Measurements from ENCODE around the gene RBFOX2.
"Not testable (repeated sequence)": the region's sequence is repeated elsewhere in the genome, so short reads cannot be mapped to it uniquely, and the experiment has no call there.

Gene RBFOX2

GRCh38 chr22:36048911-36049677 lies 20.5 kb upstream of the RBFOX2 start:
- Histone ChIP-seq H3K9me3 (ENCODE audit: control insufficient read depth, low read length) (no peaks in the 10 kb centered on the region), H3K36me3 (ENCODE audit: control insufficient read depth, insufficient read depth, low read length) (no peaks in the 10 kb centered on the region), H3K27me3 (ENCODE audit: control insufficient read depth, insufficient read depth, low read length) (no peaks in the 10 kb centered on the region), H3K9ac (no peak overlapping the region), H3K4me2 (ENCODE audit: low read length) (peak overlapping the region; percentile 16), H3K4me3 (ENCODE audit: low read depth, low read length) (no peak overlapping the region), H2AFZ (no peak overlapping the region), H3K79me2 (no peaks in the 10 kb centered on the region), H3K4me1 (peaks cover 3% of the 10 kb centered on the region), H3K27ac (no peak overlapping the region)
- no peak for TF ChIP-seq CTCF (IDR thresholded peaks at IDR 0.05)

- not testable (repeated sequence) for H3K4me1 ChIP-seq; H3K4me3 ChIP-seq (ENCODE audit: low read depth, low read length); H3K79me2 ChIP-seq; H3K27ac ChIP-seq; H3K4me2 ChIP-seq (ENCODE audit: low read length); H3K9me3 ChIP-seq (ENCODE audit: control insufficient read depth, low read length); H2AFZ ChIP-seq; H3K9ac ChIP-seq; H3K27me3 ChIP-seq (ENCODE audit: control insufficient read depth, insufficient read depth, low read length); H3K36me3 ChIP-seq (ENCODE audit: control insufficient read depth, insufficient read depth, low read length)
These were observed 15.9 kb upstream of the RBFOX2 start for GRCh38 chr22:36044517-36044916.

GRCh38 chr22:36042240-36042639 lies 13.6 kb upstream of the RBFOX2 start:
- Histone ChIP-seq H3K4me3 (ENCODE audit: low read depth, low read length) (no peak overlapping the region), H3K36me3 (ENCODE audit: control insufficient read depth, insufficient read depth, low read length) (no peaks in the 10 kb centered on the region), H2AFZ (no peak overlapping the region), H3K4me1 (no peaks in the 10 kb centered on the region), H3K79me2 (no peaks in the 10 kb centered on the region), H3K27ac (no peak overlapping the region), H3K27me3 (ENCODE audit: control insufficient read depth, insufficient read depth, low read length) (no peaks in the 10 kb centered on the region), H3K9me3 (ENCODE audit: control insufficient read depth, low read length) (no peaks in the 10 kb centered on the region), H3K4me2 (ENCODE audit: low read length) (no peak overlapping the region), H3K9ac (no peak overlapping the region)
- TF ChIP-seq CTCF (IDR thresholded peaks at IDR 0.05): no peak

- Histone ChIP-seq H3K9me3 (ENCODE audit: control insufficient read depth, low read length) (no peaks in the 10 kb centered on the region), H2AFZ (no peak overlapping the region), H3K4me2 (ENCODE audit: low read length) (no peak overlapping the region), H3K27ac (no peak overlapping the region), H3K27me3 (ENCODE audit: control insufficient read depth, insufficient read depth, low read length) (no peaks in the 10 kb centered on the region), H3K36me3 (ENCODE audit: control insufficient read depth, insufficient read depth, low read length) (no peaks in the 10 kb centered on the region), H3K79me2 (no peaks in the 10 kb centered on the region), H3K9ac (no peak overlapping the region), H3K4me1 (peaks cover 9% of the 10 kb centered on the region), H3K4me3 (ENCODE audit: low read depth, low read length) (no peak overlapping the region)
- TF ChIP-seq CTCF (IDR thresholded peaks at IDR 0.05): no peak
These were observed 10.5 kb upstream of the RBFOX2 start for GRCh38 chr22:36039125-36039524.

- H2AFZ ChIP-seq: peak overlapping the region; percentile 79
- peaks cover 9% of the 10 kb centered on the region for H3K4me1 ChIP-seq
- no peaks in the 10 kb centered on the region for H3K27me3 ChIP-seq (ENCODE audit: control insufficient read depth, insufficient read depth, low read length)
- H3K4me2 ChIP-seq (ENCODE audit: low read length): no peak overlapping the region
- no peak overlapping the region for H3K4me3 ChIP-seq (ENCODE audit: low read depth, low read length)
- H3K36me3 ChIP-seq (ENCODE audit: control insufficient read depth, insufficient read depth, low read length): no peaks in the 10 kb centered on the region
- H3K9me3 ChIP-seq (ENCODE audit: control insufficient read depth, low read length): no peaks in the 10 kb centered on the region
- H3K9ac ChIP-seq: no peak overlapping the region
- no peaks in the 10 kb centered on the region for H3K79me2 ChIP-seq
- no peak for TF ChIP-seq CTCF (IDR thresholded peaks at IDR 0.05)
- H3K27ac ChIP-seq: peak overlapping the region; percentile 83
These were observed 8.6 kb upstream of the RBFOX2 start for GRCh38 chr22:36037102-36037758.
